Endothelial cell of umbilical vein (primary cell): Measurements from ENCODE around the gene SPINDOC. TPM values are rescaled to one million over a fixed set of nuclear protein-coding genes. Genes with fewer than 3 reads are reported as not detected.

Experiments
- BruUV-seq: library from RNA; stranded (reverse); fragments of 400-500 nt; replicated peaks from 2 replicates; lab custom pipeline; 2021; lab: Mats Ljungman, UMichigan
- CTCF ChIA-PET: fragments of 300-600, 350-600 bp; sonication (Branson Sonifier 250); formaldehyde crosslinking; loops from one replicate; lab custom pipeline; 2021; ENCODE audit warnings: antibody characterized with exemption, inconsistent platforms; lab: Charles Lee
- POLR2A ChIA-PET: fragments of 300-600, 350-600 bp; sonication (Branson Sonifier 250); formaldehyde crosslinking; loops from one replicate; lab custom pipeline; 2021; ENCODE audit warnings: antibody characterized with exemption, inconsistent platforms; lab: Charles Lee
- DNase-seq: peaks from one replicate; pipeline ENCODE4 v3.0.0-alpha.2; 2011; ENCODE audit warnings: low read depth, low spot score
- FAIRE-seq: peaks from 2 replicates; lab custom pipeline; 2011; peaks lifted over from hg19 to GRCh38; lab: Jason Lieb, UNC
- H2AFZ ChIP-seq: 2 replicates; pipeline ENCODE4 v1.6.0; 2012; ENCODE audit warnings: low read depth, low read length, control low read depth, inconsistent platforms
- H3K27ac ChIP-seq: 2 replicates; pipeline ENCODE4 v1.5.1; 2011; ENCODE audit warnings: low read depth, mild to moderate bottlenecking, control low read depth, low read length, moderate library complexity; ENCODE audit not compliant: insufficient read depth
- H3K27me3 ChIP-seq, 2 experiments: 2 replicates each; pipeline versions ENCODE4 v1.6.0 to v1.6.1; 2011; ENCODE audit warnings: low read length in 2 of 2, mixed read lengths in 1 of 2; ENCODE audit not compliant: control insufficient read depth in 2 of 2, insufficient read depth in 2 of 2
- H3K36me3 ChIP-seq, 2 experiments: 2 replicates in 1 of 2; 3 replicates in 1 of 2; pipeline ENCODE4 v1.5.1; 2011; ENCODE audit warnings: low read length in 2 of 2, mild to moderate bottlenecking in 1 of 2, moderate library complexity in 1 of 2; ENCODE audit not compliant: control insufficient read depth in 2 of 2, insufficient read depth in 2 of 2; ENCODE audit errors: extremely low read depth in 1 of 2
- H3K4me1 ChIP-seq: 3 replicates; pipeline ENCODE4 v1.5.1; 2011; ENCODE audit warnings: mild to moderate bottlenecking, low read length; ENCODE audit not compliant: control insufficient read depth, insufficient read depth; ENCODE audit errors: extremely low read depth
- H3K4me2 ChIP-seq: 2 replicates; pipeline ENCODE4 v1.6.1; 2011; ENCODE audit warnings: low read length, control low read depth, mixed read lengths; ENCODE audit not compliant: insufficient read depth
- H3K4me3 ChIP-seq, 3 experiments: fragments of 200-600 bp in 1 of 3; sonication (generic), shearing (Covaris generic) in 1 of 3; replicated peaks in 1 of 3; 2 replicates each; pipeline ENCODE4 v1.5.1; 2011 to 2016; ENCODE audit warnings: control low read depth in 3 of 3, low read length in 3 of 3, mild to moderate bottlenecking in 2 of 3, inconsistent platforms in 1 of 3, low read depth in 1 of 3, moderate library complexity in 1 of 3; ENCODE audit not compliant: insufficient read depth in 1 of 3
- H3K79me2 ChIP-seq: 2 replicates; pipeline ENCODE4 v1.6.0; 2012; ENCODE audit warnings: low read length, inconsistent platforms; ENCODE audit not compliant: control insufficient read depth, insufficient read depth
- H3K9ac ChIP-seq: replicated peaks from 2 replicates; pipeline ENCODE3; 2011; ENCODE audit warnings: low read length, control low read depth; ENCODE audit not compliant: insufficient read depth; ENCODE audit errors: extremely low read depth
- H3K9me1 ChIP-seq: replicated peaks from 3 replicates; pipeline ENCODE4 v1.6.0; 2011; ENCODE audit warnings: mild to moderate bottlenecking, low read length; ENCODE audit not compliant: control insufficient read depth, insufficient read depth; ENCODE audit errors: extremely low read depth
- H3K9me3 ChIP-seq: replicated peaks from 2 replicates; pipeline ENCODE4 v1.5.1; 2012; ENCODE audit warnings: low read length, inconsistent platforms; ENCODE audit not compliant: control insufficient read depth, insufficient read depth
- H4K20me1 ChIP-seq: replicated peaks from 2 replicates; pipeline ENCODE3; 2011; ENCODE audit warnings: mild to moderate bottlenecking, low read length; ENCODE audit not compliant: control insufficient read depth, insufficient read depth; ENCODE audit errors: extremely low read depth
- EZH2 ChIP-seq: IDR thresholded peaks from 2 replicates; pipeline ENCODE4 v1.6.1; 2012; ENCODE audit warnings: borderline replicate concordance, low read depth, mild to moderate bottlenecking, moderate library complexity, low read length, inconsistent platforms; ENCODE audit not compliant: severe bottlenecking
- FOS ChIP-seq: IDR thresholded peaks from 2 replicates; pipeline ENCODE4 v1.6.1; 2011; ENCODE audit warnings: mild to moderate bottlenecking, low read length, moderate library complexity, borderline replicate concordance; ENCODE audit not compliant: insufficient read depth
- GATA2 ChIP-seq: IDR thresholded peaks from 2 replicates; pipeline ENCODE4 v1.7.0; 2011; ENCODE audit warnings: low read depth, mild to moderate bottlenecking, moderate library complexity, mixed read lengths, low read length; ENCODE audit not compliant: insufficient read length, insufficient read depth
- JUN ChIP-seq: IDR thresholded peaks from 2 replicates; pipeline ENCODE4 v1.6.1; 2011; ENCODE audit warnings: borderline replicate concordance, low read depth; ENCODE audit not compliant: insufficient read length, insufficient read depth
- MAX ChIP-seq: IDR thresholded peaks from 2 replicates; pipeline ENCODE4 v1.6.1; 2011; ENCODE audit not compliant: insufficient read depth, insufficient read length
- MYC ChIP-seq: IDR thresholded peaks from one replicate; pipeline ENCODE4 v1.6.1; 2011; ENCODE audit warnings: mild to moderate bottlenecking, low read depth, low read length
- POLR2A ChIP-seq: IDR thresholded peaks from 2 replicates; pipeline ENCODE4 v1.6.1; 2012; ENCODE audit warnings: low read depth, mild to moderate bottlenecking, control low read depth, low read length
- POLR2AphosphoS5 ChIP-seq: IDR thresholded peaks from 2 replicates; pipeline ENCODE4 v1.6.1; 2012; ENCODE audit warnings: low read depth, mild to moderate bottlenecking, control low read depth, low read length, moderate library complexity; ENCODE audit not compliant: insufficient read depth
- dilution Hi-C: fragments of 300-500 bp; cut with MboI; formaldehyde crosslinking; loops from one replicate; pipeline ENCODE4 v1.15.0; 2019; ENCODE audit warnings: low sequenced_read_pairs; ENCODE audit not compliant: extremely low pct_ligation_motif_present
- intact Hi-C: fragments of 100-400 bp; cut with micrococcal nuclease; formaldehyde crosslinking; loops from one replicate; pipeline ENCODE4 v1.10.0; 2022
- polyA plus RNA-seq, 4 experiments: library from polyadenylated mRNA; depleted of rRNA in 3 of 4; stranded (reverse) in 3 of 4; unstranded in 1 of 4; fragments of >200 nt; gene quantifications; 2 replicates each; pipeline versions ENCODE4 v1.2.1 to v1.2.3, GENCODE V29; 2011 to 2012; ENCODE audit warnings: missing spikeins in 1 of 4
- total RNA-seq: library from RNA; stranded (reverse); gene quantifications from 2 replicates; pipeline ENCODE4 v1.2.3, GENCODE V29; 2021
- TF ChIP-seq, protein P1 (sequence below), 2 donors: IDR thresholded peaks; 1 replicate in 1 of 2; 2 replicates in 1 of 2; pipeline ENCODE4 v1.5.1; 2011; ENCODE audit warnings: low read length in 2 of 2, mild to moderate bottlenecking in 2 of 2, moderate library complexity in 2 of 2, control low read depth in 1 of 2, inconsistent platforms in 1 of 2, low read depth in 1 of 2; ENCODE audit not compliant: insufficient read depth in 1 of 2; ENCODE audit errors: extremely low read depth in 1 of 2

SPINDOC gene
- total and polyA plus RNA-seq, 2 donors (not counting 3 experiments of a cell fraction or from before 2014, with no cell fraction given) = 29.4 to 54.5 TPM

GRCh38 chr11:63782749-63783148, 30.5 kb upstream of the SPINDOC start:
- ChIA-PET CTCF (no interaction called here), POLR2A (no interaction called here)
- no peaks in the 10 kb centered on the region for H3K9me1 ChIP-seq
- no peak overlapping the region for H3K27ac ChIP-seq
- H3K4me2 ChIP-seq = no peak overlapping the region
- no peaks in the 10 kb centered on the region for H3K27me3 ChIP-seq
- DNase-seq (no peak), FAIRE-seq (no peak)
- H4K20me1 ChIP-seq = no peaks in the 10 kb centered on the region
- BruUV-seq = no TSS peak
- no peaks in the 10 kb centered on the region for H3K9me3 ChIP-seq
- H2AFZ ChIP-seq = no peak overlapping the region
- no peak overlapping the region for H3K9ac ChIP-seq
- peaks cover 8% of the 10 kb centered on the region for H3K4me1 ChIP-seq
- no peak for TF ChIP-seq POLR2A
- no peak for TF ChIP-seq MAX
- TF ChIP-seq EZH2 = no peak
- TF ChIP-seq, protein P1, sequence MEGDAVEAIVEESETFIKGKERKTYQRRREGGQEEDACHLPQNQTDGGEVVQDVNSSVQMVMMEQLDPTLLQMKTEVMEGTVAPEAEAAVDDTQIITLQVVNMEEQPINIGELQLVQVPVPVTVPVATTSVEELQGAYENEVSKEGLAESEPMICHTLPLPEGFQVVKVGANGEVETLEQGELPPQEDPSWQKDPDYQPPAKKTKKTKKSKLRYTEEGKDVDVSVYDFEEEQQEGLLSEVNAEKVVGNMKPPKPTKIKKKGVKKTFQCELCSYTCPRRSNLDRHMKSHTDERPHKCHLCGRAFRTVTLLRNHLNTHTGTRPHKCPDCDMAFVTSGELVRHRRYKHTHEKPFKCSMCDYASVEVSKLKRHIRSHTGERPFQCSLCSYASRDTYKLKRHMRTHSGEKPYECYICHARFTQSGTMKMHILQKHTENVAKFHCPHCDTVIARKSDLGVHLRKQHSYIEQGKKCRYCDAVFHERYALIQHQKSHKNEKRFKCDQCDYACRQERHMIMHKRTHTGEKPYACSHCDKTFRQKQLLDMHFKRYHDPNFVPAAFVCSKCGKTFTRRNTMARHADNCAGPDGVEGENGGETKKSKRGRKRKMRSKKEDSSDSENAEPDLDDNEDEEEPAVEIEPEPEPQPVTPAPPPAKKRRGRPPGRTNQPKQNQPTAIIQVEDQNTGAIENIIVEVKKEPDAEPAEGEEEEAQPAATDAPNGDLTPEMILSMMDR (IDR thresholded peaks at IDR 0.05; ENCODE audit: extremely low read depth in 1 of 2, insufficient read depth in 1 of 2, low read depth in 1 of 2, low read length in 2 of 2) = no peak
- no peak for TF ChIP-seq JUN
- no peak for TF ChIP-seq FOS
- TF ChIP-seq MYC = no peak
- no peak for TF ChIP-seq GATA2
- no peak for TF ChIP-seq POLR2AphosphoS5
- H3K4me3 ChIP-seq = no peak overlapping the region
- no peaks in the 10 kb centered on the region for H3K79me2 ChIP-seq
- intact Hi-C loops = no loop called here
- dilution Hi-C loops = no loop called here
- no peaks in the 10 kb centered on the region for H3K36me3 ChIP-seq
